GM21526 (cell line): ENCODE results near the gene EFEMP1.
"Not testable (repeated sequence)": the region's sequence is repeated elsewhere in the genome, so short reads cannot be mapped to it uniquely, and the experiment has no call there.

Source experiments
- ATAC-seq: cut with Tn5 transposase; IDR thresholded peaks from one replicate; pipeline ENCODE4 v1.9.1; 2021; ENCODE audit warnings: moderate library complexity; ENCODE audit not compliant: unreplicated experiment, low FRiP score

EFEMP1 gene

GRCh38 chr2:55837073-55837472, 86.5 kb downstream of the EFEMP1 start:
- ATAC-seq, result no peak

GRCh38 chr2:55831671-55832410, 91.7 kb downstream of the EFEMP1 start:
- not testable (repeated sequence) for ATAC-seq

- ATAC-seq, result no peak
Measured at GRCh38 chr2:55827855-55828254, 95.7 kb downstream of the EFEMP1 start.

GRCh38 chr2:55827428-55827827, 96.2 kb downstream of the EFEMP1 start:
- ATAC-seq, result not testable (repeated sequence)

GRCh38 chr2:55826246-55826645, 97.3 kb downstream of the EFEMP1 start:
- no peak for ATAC-seq

- ATAC-seq, result no peak
Measured at GRCh38 chr2:55824551-55825096, 99.0 kb downstream of the EFEMP1 start.
